Measurements from ENCODE around the gene FRG2B. TPM values are rescaled to one million over a fixed set of nuclear protein-coding genes. Genes with fewer than 3 reads are reported as not detected.
"Not testable (repeated sequence)": the region's sequence is repeated elsewhere in the genome, so short reads cannot be mapped to it uniquely, and the experiment has no call there.

Gene FRG2B
- total RNA-seq (2022) = not detected in 2 replicates
- Bru-seq, nascent RNA = not detected
- not detected for BruChase-seq, experiment 1, labeled RNA remaining after a 2-hour chase
- BruChase-seq, experiment 2, labeled RNA remaining after a 6-hour chase = percentile 34 among the genes with signal in this experiment
- long read RNA-seq = 0 reads

GRCh38 chr10:133626695-133627094, at the start of gene FRG2B:
Gene FRG2B (minus strand): TSS chr10:133626795. CDS start chr10:133626742, 53 bp downstream.
- H3K27ac Mint-ChIP-seq (ENCODE audit: unreplicated experiment); intact Hi-C loops (cut with micrococcal nuclease; ENCODE audit: unreplicated experiment); H3K9me3 Mint-ChIP-seq (ENCODE audit: unreplicated experiment); H3K9me3 ChIP-seq; H3K4me1 Mint-ChIP-seq (ENCODE audit: low read depth, unreplicated experiment); CTCF ChIA-PET; BruUV-seq (replicated peaks); H3K36me3 ChIP-seq (ENCODE audit: control insufficient read depth, insufficient read depth, low read length); H3K4me3 Mint-ChIP-seq (ENCODE audit: unreplicated experiment); H3K36me3 Mint-ChIP-seq (ENCODE audit: insufficient read depth, unreplicated experiment); H3K27me3 ChIP-seq (replicated peaks; ENCODE audit: control insufficient read depth, insufficient read depth, low read length); POLR2A ChIA-PET; H3K4me1 ChIP-seq; H3K4me3 ChIP-seq (ENCODE audit: low read depth, low read length); H3K27me3 Mint-ChIP-seq (ENCODE audit: insufficient read depth, unreplicated experiment); DNase-seq: not testable (repeated sequence)

- BruUV-seq (replicated peaks); H3K9me3 ChIP-seq; H3K27me3 ChIP-seq (replicated peaks; ENCODE audit: control insufficient read depth, insufficient read depth, low read length); H3K27me3 Mint-ChIP-seq (ENCODE audit: insufficient read depth, unreplicated experiment); POLR2A ChIA-PET; H3K4me3 ChIP-seq (ENCODE audit: low read depth, low read length); H3K4me3 Mint-ChIP-seq (ENCODE audit: unreplicated experiment); H3K4me1 ChIP-seq; H3K36me3 Mint-ChIP-seq (ENCODE audit: insufficient read depth, unreplicated experiment); H3K36me3 ChIP-seq (ENCODE audit: control insufficient read depth, insufficient read depth, low read length); CTCF ChIA-PET; intact Hi-C loops (cut with micrococcal nuclease; ENCODE audit: unreplicated experiment); H3K4me1 Mint-ChIP-seq (ENCODE audit: low read depth, unreplicated experiment); H3K27ac Mint-ChIP-seq (ENCODE audit: unreplicated experiment); DNase-seq; H3K9me3 Mint-ChIP-seq (ENCODE audit: unreplicated experiment): not testable (repeated sequence)
Measured at GRCh38 chr10:133667446-133667845, 40.9 kb upstream of the FRG2B start.

- H3K4me3 Mint-ChIP-seq (ENCODE audit: unreplicated experiment); H3K27me3 ChIP-seq (replicated peaks; ENCODE audit: control insufficient read depth, insufficient read depth, low read length); H3K36me3 ChIP-seq (ENCODE audit: control insufficient read depth, insufficient read depth, low read length); H3K27ac Mint-ChIP-seq (ENCODE audit: unreplicated experiment); H3K4me3 ChIP-seq (ENCODE audit: low read depth, low read length); H3K9me3 Mint-ChIP-seq (ENCODE audit: unreplicated experiment); H3K4me1 Mint-ChIP-seq (ENCODE audit: low read depth, unreplicated experiment); CTCF ChIA-PET; H3K27me3 Mint-ChIP-seq (ENCODE audit: insufficient read depth, unreplicated experiment); DNase-seq; H3K9me3 ChIP-seq; intact Hi-C loops (cut with micrococcal nuclease; ENCODE audit: unreplicated experiment); H3K36me3 Mint-ChIP-seq (ENCODE audit: insufficient read depth, unreplicated experiment); POLR2A ChIA-PET; BruUV-seq (replicated peaks); H3K4me1 ChIP-seq: not testable (repeated sequence)
Measured at GRCh38 chr10:133663544-133664160, 37.1 kb upstream of the FRG2B start.

GRCh38 chr10:133661122-133661521, 34.5 kb upstream of the FRG2B start:
- H3K27ac Mint-ChIP-seq (ENCODE audit: unreplicated experiment); intact Hi-C loops (cut with micrococcal nuclease; ENCODE audit: unreplicated experiment); H3K27me3 ChIP-seq (replicated peaks; ENCODE audit: control insufficient read depth, insufficient read depth, low read length); H3K36me3 ChIP-seq (ENCODE audit: control insufficient read depth, insufficient read depth, low read length); DNase-seq; POLR2A ChIA-PET; BruUV-seq (replicated peaks); H3K9me3 Mint-ChIP-seq (ENCODE audit: unreplicated experiment); CTCF ChIA-PET; H3K36me3 Mint-ChIP-seq (ENCODE audit: insufficient read depth, unreplicated experiment); H3K4me3 ChIP-seq (ENCODE audit: low read depth, low read length); H3K27me3 Mint-ChIP-seq (ENCODE audit: insufficient read depth, unreplicated experiment); H3K4me1 ChIP-seq; H3K4me1 Mint-ChIP-seq (ENCODE audit: low read depth, unreplicated experiment); H3K4me3 Mint-ChIP-seq (ENCODE audit: unreplicated experiment); H3K9me3 ChIP-seq: not testable (repeated sequence)

GRCh38 chr10:133660516-133660915, 33.9 kb upstream of the FRG2B start:
- DNase-seq; H3K4me3 ChIP-seq (ENCODE audit: low read depth, low read length); intact Hi-C loops (cut with micrococcal nuclease; ENCODE audit: unreplicated experiment); H3K36me3 ChIP-seq (ENCODE audit: control insufficient read depth, insufficient read depth, low read length); H3K27me3 Mint-ChIP-seq (ENCODE audit: insufficient read depth, unreplicated experiment); CTCF ChIA-PET; H3K36me3 Mint-ChIP-seq (ENCODE audit: insufficient read depth, unreplicated experiment); H3K9me3 ChIP-seq; H3K9me3 Mint-ChIP-seq (ENCODE audit: unreplicated experiment); H3K4me1 ChIP-seq; BruUV-seq (replicated peaks); POLR2A ChIA-PET; H3K4me1 Mint-ChIP-seq (ENCODE audit: low read depth, unreplicated experiment); H3K4me3 Mint-ChIP-seq (ENCODE audit: unreplicated experiment); H3K27ac Mint-ChIP-seq (ENCODE audit: unreplicated experiment); H3K27me3 ChIP-seq (replicated peaks; ENCODE audit: control insufficient read depth, insufficient read depth, low read length): not testable (repeated sequence)

- POLR2A ChIA-PET; H3K4me1 ChIP-seq; intact Hi-C loops (cut with micrococcal nuclease; ENCODE audit: unreplicated experiment); H3K27ac Mint-ChIP-seq (ENCODE audit: unreplicated experiment); BruUV-seq (replicated peaks); H3K36me3 Mint-ChIP-seq (ENCODE audit: insufficient read depth, unreplicated experiment); H3K9me3 ChIP-seq; H3K9me3 Mint-ChIP-seq (ENCODE audit: unreplicated experiment); H3K4me3 Mint-ChIP-seq (ENCODE audit: unreplicated experiment); CTCF ChIA-PET; H3K4me1 Mint-ChIP-seq (ENCODE audit: low read depth, unreplicated experiment); H3K4me3 ChIP-seq (ENCODE audit: low read depth, low read length); H3K27me3 Mint-ChIP-seq (ENCODE audit: insufficient read depth, unreplicated experiment); DNase-seq; H3K36me3 ChIP-seq (ENCODE audit: control insufficient read depth, insufficient read depth, low read length); H3K27me3 ChIP-seq (replicated peaks; ENCODE audit: control insufficient read depth, insufficient read depth, low read length): not testable (repeated sequence)
Measured at GRCh38 chr10:133657276-133657675, 30.7 kb upstream of the FRG2B start.

GRCh38 chr10:133648872-133649455, 22.4 kb upstream of the FRG2B start:
- H3K27me3 ChIP-seq (replicated peaks; ENCODE audit: control insufficient read depth, insufficient read depth, low read length); intact Hi-C loops (cut with micrococcal nuclease; ENCODE audit: unreplicated experiment); DNase-seq; H3K9me3 ChIP-seq; H3K36me3 ChIP-seq (ENCODE audit: control insufficient read depth, insufficient read depth, low read length); H3K27me3 Mint-ChIP-seq (ENCODE audit: insufficient read depth, unreplicated experiment); H3K9me3 Mint-ChIP-seq (ENCODE audit: unreplicated experiment); POLR2A ChIA-PET; BruUV-seq (replicated peaks); H3K27ac Mint-ChIP-seq (ENCODE audit: unreplicated experiment); H3K4me3 Mint-ChIP-seq (ENCODE audit: unreplicated experiment); H3K4me1 ChIP-seq; H3K4me3 ChIP-seq (ENCODE audit: low read depth, low read length); H3K4me1 Mint-ChIP-seq (ENCODE audit: low read depth, unreplicated experiment); H3K36me3 Mint-ChIP-seq (ENCODE audit: insufficient read depth, unreplicated experiment); CTCF ChIA-PET: not testable (repeated sequence)
